Measurements from ENCODE around the gene ATP10A.
"Not testable (repeated sequence)": the region's sequence is repeated elsewhere in the genome, so short reads cannot be mapped to it uniquely, and the experiment has no call there.

The ATP10A gene

GRCh38 chr15:25886498-25887140 is 23.5 kb upstream of the ATP10A start:
- FAIRE-seq, result no peak
- no peak for DNase-seq (ENCODE audit: extremely low spot score, insufficient read length, low read depth)

- DNase-seq (ENCODE audit: extremely low spot score, insufficient read length, low read depth) (no peak), FAIRE-seq (no peak)
Observed at GRCh38 chr15:25884370-25884769, 21.2 kb upstream of the ATP10A start.

GRCh38 chr15:25883463-25884259 is 20.5 kb upstream of the ATP10A start:
- no peak for FAIRE-seq
- no peak for DNase-seq (ENCODE audit: extremely low spot score, insufficient read length, low read depth)

- FAIRE-seq (no peak), DNase-seq (ENCODE audit: extremely low spot score, insufficient read length, low read depth) (no peak)
Observed at GRCh38 chr15:25882466-25882865, 19.3 kb upstream of the ATP10A start.

- not testable (repeated sequence) for FAIRE-seq; DNase-seq (ENCODE audit: extremely low spot score, insufficient read length, low read depth)
Observed at GRCh38 chr15:25880877-25881276, 17.8 kb upstream of the ATP10A start.

- DNase-seq (ENCODE audit: extremely low spot score, insufficient read length, low read depth) (no peak), FAIRE-seq (no peak)
Observed at GRCh38 chr15:25880411-25880810, 17.3 kb upstream of the ATP10A start.

DNA sequence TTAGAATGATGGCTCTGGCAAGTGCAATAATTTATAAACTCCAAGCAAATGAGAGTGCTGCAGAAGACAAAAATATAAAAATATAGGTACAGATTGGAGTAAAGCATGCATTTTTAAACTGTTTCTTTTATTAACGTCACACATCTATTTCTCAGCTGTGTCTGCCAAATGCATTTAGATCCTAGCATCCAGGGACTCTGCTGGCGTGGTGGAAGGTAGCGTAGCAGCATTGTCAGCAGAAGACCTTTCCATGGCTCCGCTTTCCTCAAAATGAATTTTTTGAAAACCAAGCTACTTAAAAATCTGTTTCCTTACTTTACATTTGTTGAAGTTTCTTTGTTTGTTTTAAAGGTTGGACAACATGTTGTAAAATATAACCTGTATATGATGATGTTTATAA is 16.3 kb upstream of the ATP10A start:
- DNase-seq (ENCODE audit: extremely low spot score, insufficient read length, low read depth) (no peak), FAIRE-seq (no peak)

DNA sequence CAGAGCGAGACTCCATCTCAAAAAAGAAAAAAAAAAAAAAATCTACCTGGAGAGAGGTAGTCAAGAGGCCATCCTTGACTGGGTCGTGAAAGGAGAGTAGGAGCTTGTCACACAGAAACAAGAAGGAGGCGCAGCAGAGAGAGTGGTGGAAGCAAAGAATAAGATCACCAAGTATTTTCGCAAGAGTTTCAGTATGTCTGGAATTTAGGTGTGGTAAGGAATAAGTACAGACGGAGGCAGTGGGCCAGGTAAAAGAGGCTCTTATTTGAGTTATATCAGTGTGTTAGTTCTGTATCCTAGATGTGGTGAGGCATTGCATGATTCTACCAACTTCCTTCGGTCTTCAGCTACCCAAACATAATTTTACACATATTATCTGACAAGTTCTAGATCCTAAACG is 14.6 kb upstream of the ATP10A start:
- DNase-seq (ENCODE audit: extremely low spot score, insufficient read length, low read depth) (no peak), FAIRE-seq (no peak)

GRCh38 chr15:25876231-25877140 is 13.4 kb upstream of the ATP10A start:
- no peak for DNase-seq (ENCODE audit: extremely low spot score, insufficient read length, low read depth)
- FAIRE-seq, result no peak

GRCh38 chr15:25875566-25875965 is 12.4 kb upstream of the ATP10A start:
- DNase-seq (ENCODE audit: extremely low spot score, insufficient read length, low read depth), result no peak
- FAIRE-seq, result no peak

DNA sequence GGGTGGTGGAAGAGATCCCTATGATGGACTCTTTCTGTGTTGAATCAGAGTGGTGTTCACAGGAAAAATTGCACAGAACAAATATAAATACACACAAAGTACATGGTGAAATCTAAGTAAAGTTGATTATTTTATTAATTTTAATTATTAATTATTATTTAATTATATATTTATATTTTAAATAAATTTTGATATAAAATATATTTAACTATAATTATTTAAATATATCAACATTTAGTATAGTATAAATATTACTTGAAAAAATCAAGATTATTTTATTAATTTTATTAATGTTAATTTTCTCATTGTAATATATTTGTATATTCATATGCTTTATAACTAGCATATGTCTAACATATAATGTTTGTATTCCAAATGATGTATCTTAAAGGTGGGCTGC is 11.3 kb upstream of the ATP10A start:
- no peak for DNase-seq (ENCODE audit: extremely low spot score, insufficient read length, low read depth)
- no peak for FAIRE-seq

DNA sequence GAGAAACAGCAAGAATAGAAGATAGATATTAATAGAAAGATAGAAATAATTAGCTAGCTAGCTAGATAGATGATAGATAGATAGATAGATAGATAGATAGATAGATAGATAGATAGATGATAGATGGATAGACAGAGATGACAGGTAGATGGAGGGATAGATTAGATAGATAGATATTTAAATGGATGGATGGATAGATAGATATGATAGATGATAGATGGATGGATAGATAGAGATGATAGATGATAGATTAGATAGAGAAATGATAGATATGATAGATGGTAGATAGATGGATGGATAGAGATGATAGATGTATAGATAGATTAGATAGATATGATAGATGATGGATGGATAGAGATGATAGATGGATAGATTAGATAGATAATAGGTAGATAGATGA is 8.3 kb upstream of the ATP10A start:
- FAIRE-seq, result no peak
- DNase-seq (ENCODE audit: extremely low spot score, insufficient read length, low read depth), result no peak

GRCh38 chr15:25870938-25871337 is 7.8 kb upstream of the ATP10A start:
- no peak for FAIRE-seq

GRCh38 chr15:25869701-25870100 is 6.6 kb upstream of the ATP10A start:
- DNase-seq (ENCODE audit: extremely low spot score, insufficient read length, low read depth) (no peak), FAIRE-seq (no peak)

More at GRCh38 chr15:25870938-25871337, 7.8 kb upstream of the ATP10A start:
- DNase-seq (ENCODE audit: extremely low spot score, insufficient read length, low read depth), result no peak

- no peak for DNase-seq (ENCODE audit: extremely low spot score, insufficient read length, low read depth)
- no peak for FAIRE-seq
Observed at GRCh38 chr15:25866874-25867273, 3.7 kb upstream of the ATP10A start.

- DNase-seq (ENCODE audit: extremely low spot score, insufficient read length, low read depth) (no peak), FAIRE-seq (no peak)
Observed at GRCh38 chr15:25866251-25866650, 3.1 kb upstream of the ATP10A start.

- DNase-seq (ENCODE audit: extremely low spot score, insufficient read length, low read depth) (no peak), FAIRE-seq (no peak)
Observed at GRCh38 chr15:25864966-25865365, 1.8 kb upstream of the ATP10A start.

DNA sequence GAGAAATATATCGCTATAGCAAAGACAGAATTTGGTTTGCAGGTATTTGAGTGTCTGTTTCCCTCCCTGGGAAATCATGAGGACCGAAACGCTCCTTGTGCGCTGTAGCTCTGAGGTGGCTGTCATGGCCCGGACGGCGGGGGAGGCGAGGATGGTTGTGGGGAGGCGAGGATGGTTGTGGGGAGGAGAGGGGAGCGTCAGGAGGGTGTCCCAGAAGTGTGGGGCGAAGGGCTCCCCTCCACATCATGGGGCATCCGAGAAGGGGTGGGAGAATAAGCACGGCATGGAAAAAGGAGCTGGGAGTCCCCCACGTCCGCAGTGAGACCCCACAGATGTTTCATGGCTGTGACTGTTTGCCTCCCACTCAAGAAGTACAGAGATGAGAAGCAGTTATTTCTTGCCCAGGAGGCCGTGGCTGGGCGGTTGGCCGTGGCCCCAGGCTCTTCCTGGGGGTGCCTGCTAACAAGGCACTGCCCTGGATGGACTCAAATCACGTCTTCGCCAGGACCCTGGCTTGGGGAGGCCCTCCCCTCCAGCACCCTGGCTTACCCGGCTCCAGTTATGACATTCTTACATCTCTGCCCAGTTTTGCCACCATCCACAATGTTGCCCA is 947 bp upstream of the ATP10A start:
- DNase-seq (ENCODE audit: extremely low spot score, insufficient read length, low read depth), result no peak
- no peak for FAIRE-seq

GRCh38 chr15:25862472-25863110 is 536 bp downstream of the ATP10A start:
- DNase-seq (ENCODE audit: extremely low spot score, insufficient read length, low read depth), result no peak
- no peak for FAIRE-seq

GRCh38 chr15:25862071-25862471 is 1.1 kb downstream of the ATP10A start:
- no peak for DNase-seq (ENCODE audit: extremely low spot score, insufficient read length, low read depth)
- FAIRE-seq, result no peak

Data from GM18507 (cell line).